ENCODE measurements around the gene ASB16.
A peak's percentile ranks its signal among the peaks of the same experiment; 100 is the strongest.

DNA sequence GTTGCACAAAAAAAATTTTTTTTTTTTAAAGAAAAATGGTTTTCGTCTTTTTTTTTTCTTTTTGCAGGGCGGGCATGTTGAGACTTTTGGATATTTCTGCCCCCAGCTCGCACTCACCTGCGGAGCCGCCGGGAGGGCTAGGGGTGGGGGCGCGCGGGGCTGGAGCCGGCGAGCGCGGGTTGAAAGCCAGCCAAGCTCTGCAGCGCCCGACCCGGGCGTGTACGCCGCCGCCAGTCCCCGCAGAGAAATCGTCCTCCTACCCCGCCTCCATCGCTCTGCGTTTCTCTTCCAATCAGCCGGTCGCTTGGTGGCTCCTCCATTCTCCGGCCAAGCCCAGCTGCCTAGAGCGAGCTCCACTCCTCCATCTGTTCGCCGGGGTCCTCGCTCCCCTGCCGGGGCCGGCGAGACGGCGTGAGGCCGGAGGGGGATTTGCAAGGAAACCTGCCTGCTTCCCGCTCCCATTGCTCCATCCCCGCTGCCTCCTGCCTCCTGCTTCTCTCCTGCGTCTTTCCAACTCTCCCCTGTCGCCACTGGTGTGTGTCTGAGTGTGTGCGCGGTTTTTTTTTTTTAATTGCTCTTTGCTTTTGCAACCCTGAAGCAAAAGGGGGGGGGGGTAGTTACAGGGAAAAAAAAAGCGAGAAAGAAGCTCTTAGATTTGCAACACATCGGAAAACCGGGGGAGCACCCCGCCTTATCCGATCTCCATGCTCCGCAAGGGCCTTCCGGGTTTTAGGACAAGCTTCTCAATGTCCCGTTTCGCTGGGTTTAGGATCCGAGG is 50.8 kb downstream of the ASB16 start:
- TF ChIP-seq, protein P1, sequence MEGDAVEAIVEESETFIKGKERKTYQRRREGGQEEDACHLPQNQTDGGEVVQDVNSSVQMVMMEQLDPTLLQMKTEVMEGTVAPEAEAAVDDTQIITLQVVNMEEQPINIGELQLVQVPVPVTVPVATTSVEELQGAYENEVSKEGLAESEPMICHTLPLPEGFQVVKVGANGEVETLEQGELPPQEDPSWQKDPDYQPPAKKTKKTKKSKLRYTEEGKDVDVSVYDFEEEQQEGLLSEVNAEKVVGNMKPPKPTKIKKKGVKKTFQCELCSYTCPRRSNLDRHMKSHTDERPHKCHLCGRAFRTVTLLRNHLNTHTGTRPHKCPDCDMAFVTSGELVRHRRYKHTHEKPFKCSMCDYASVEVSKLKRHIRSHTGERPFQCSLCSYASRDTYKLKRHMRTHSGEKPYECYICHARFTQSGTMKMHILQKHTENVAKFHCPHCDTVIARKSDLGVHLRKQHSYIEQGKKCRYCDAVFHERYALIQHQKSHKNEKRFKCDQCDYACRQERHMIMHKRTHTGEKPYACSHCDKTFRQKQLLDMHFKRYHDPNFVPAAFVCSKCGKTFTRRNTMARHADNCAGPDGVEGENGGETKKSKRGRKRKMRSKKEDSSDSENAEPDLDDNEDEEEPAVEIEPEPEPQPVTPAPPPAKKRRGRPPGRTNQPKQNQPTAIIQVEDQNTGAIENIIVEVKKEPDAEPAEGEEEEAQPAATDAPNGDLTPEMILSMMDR (IDR thresholded peaks at IDR 0.05) = peak in 1 of 12 donors; percentile 14
- TF ChIP-seq POLR2A (IDR thresholded peaks at IDR 0.05) = peak in 1 of 2 donors; percentile 53
